GM12892 (cell line): ENCODE measurements around the gene TOMM40L.

Source experiments
- POLR2A ChIP-seq: IDR thresholded peaks from 2 replicates; pipeline ENCODE4 v1.6.1; 2011; ENCODE audit warnings: low read depth, low read length, control low read depth
- POLR2AphosphoS5 ChIP-seq: IDR thresholded peaks from 2 replicates; pipeline ENCODE4 v1.6.1; 2011; ENCODE audit warnings: low read depth, low read length, control low read depth

DNA sequence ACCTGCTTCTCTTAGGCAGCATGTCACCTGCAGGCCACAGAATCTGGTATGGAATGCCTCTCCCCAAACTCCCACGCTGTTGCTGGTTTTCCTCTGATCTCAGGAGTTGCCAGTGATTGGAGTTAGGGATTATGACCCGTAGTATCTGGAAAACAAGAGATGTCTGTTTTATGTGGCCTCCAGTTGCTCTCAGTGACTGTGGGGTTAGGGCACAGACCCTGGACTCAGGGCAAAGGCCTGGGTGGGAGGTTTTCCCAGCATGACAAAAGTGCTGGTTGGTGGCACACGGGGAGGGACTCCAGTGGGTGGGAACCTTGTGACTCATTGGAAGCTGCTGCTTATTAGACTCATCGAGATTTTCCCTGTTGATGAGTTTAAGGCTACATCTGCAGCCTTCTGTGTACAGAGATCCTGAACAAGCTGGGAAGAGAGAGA, 12.2 kb downstream of the TOMM40L start, which contains the start of gene NR1I3:
- TF ChIP-seq POLR2A (no peak), POLR2AphosphoS5 (no peak)
